PFSK-1 (cell line): ENCODE results near the gene VAMP4.
A peak's percentile ranks its signal among the peaks of the same experiment; 100 is the strongest.

Source experiments
- FOXP2 ChIP-seq: optimal IDR thresholded peaks from 2 replicates; pipeline ENCODE3; 2011; ENCODE audit warnings: borderline replicate concordance, control low read depth, inconsistent platforms; ENCODE audit not compliant: insufficient read depth; ENCODE audit errors: extremely low read length, extremely low read depth
- POLR2AphosphoS5 ChIP-seq: IDR thresholded peaks from 2 replicates; pipeline ENCODE4 v1.6.1; 2012; ENCODE audit warnings: low read depth, mild to moderate bottlenecking, control low read depth, low read length, moderate library complexity
- SIN3A ChIP-seq: IDR thresholded peaks from 2 replicates; pipeline ENCODE4 v1.6.1; 2012; ENCODE audit warnings: mild to moderate bottlenecking, low read length, moderate library complexity, borderline replicate concordance; ENCODE audit not compliant: insufficient read depth
- TAF1 ChIP-seq: IDR thresholded peaks from 2 replicates; pipeline ENCODE4 v1.6.1; 2012; ENCODE audit warnings: low read length, control low read depth, borderline replicate concordance; ENCODE audit not compliant: insufficient read depth
- TF ChIP-seq, protein P1 (sequence below), 2 experiments: IDR thresholded peaks; 2 replicates each; pipeline versions ENCODE4 v1.6.1 to v1.8.0; 2011 to 2012; ENCODE audit warnings: low read depth in 2 of 2, low read length in 2 of 2, control low read depth in 1 of 2, inconsistent platforms in 1 of 2, mild to moderate bottlenecking in 1 of 2, moderate library complexity in 1 of 2; ENCODE audit not compliant: insufficient read depth in 1 of 2

VAMP4 gene

DNA sequence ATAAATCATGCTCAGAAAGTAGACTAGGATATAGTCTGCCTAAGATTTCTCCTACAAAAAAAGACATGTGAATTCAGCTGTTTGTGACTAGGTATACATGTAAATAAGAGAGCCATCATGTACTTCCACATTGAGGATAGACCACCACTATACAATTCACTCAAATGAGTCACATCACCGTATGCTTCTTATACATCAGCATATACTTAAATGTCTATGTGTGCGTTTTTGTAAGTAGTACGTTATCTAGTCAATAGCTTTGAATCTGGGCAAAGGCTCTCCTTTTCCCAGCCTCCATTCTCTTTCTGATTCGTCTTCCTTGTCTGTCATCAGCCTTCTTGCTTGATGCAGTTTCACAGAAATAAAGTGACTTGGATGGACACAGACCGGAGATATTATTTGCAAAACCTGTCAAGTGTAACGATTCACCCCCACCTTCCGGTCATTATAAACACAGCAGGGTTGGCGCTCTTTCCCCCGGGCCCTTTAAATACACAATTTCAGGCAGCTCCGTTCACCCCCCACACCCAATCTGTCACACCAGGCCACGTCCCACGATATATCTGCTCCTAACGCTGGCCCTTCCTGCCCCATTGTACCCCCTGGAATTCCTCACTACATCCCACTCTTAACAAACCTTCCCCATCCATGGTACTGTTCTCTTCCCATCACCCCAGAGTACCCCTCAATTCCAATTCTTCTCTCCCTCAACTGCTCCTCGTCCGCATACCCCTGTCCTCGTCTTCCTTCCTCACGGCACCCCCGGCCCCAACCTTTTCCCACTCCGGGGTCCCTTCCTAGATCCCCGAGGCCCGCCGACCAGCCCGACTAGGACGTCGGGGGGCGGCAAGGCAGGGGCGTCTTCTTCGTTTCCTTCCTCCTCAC, 636 bp downstream of the VAMP4 start:
- no peak; the same call in 1 of the 2 replicates for TF ChIP-seq TAF1
- TF ChIP-seq, protein P1, sequence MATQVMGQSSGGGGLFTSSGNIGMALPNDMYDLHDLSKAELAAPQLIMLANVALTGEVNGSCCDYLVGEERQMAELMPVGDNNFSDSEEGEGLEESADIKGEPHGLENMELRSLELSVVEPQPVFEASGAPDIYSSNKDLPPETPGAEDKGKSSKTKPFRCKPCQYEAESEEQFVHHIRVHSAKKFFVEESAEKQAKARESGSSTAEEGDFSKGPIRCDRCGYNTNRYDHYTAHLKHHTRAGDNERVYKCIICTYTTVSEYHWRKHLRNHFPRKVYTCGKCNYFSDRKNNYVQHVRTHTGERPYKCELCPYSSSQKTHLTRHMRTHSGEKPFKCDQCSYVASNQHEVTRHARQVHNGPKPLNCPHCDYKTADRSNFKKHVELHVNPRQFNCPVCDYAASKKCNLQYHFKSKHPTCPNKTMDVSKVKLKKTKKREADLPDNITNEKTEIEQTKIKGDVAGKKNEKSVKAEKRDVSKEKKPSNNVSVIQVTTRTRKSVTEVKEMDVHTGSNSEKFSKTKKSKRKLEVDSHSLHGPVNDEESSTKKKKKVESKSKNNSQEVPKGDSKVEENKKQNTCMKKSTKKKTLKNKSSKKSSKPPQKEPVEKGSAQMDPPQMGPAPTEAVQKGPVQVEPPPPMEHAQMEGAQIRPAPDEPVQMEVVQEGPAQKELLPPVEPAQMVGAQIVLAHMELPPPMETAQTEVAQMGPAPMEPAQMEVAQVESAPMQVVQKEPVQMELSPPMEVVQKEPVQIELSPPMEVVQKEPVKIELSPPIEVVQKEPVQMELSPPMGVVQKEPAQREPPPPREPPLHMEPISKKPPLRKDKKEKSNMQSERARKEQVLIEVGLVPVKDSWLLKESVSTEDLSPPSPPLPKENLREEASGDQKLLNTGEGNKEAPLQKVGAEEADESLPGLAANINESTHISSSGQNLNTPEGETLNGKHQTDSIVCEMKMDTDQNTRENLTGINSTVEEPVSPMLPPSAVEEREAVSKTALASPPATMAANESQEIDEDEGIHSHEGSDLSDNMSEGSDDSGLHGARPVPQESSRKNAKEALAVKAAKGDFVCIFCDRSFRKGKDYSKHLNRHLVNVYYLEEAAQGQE (IDR thresholded peaks at IDR 0.05; ENCODE audit: insufficient read depth in 1 of 2, low read depth in 2 of 2, low read length in 2 of 2), result no peak
- no peak for TF ChIP-seq POLR2AphosphoS5
- peak; percentile 83; the same call in 1 of the 2 replicates for TF ChIP-seq SIN3A

DNA sequence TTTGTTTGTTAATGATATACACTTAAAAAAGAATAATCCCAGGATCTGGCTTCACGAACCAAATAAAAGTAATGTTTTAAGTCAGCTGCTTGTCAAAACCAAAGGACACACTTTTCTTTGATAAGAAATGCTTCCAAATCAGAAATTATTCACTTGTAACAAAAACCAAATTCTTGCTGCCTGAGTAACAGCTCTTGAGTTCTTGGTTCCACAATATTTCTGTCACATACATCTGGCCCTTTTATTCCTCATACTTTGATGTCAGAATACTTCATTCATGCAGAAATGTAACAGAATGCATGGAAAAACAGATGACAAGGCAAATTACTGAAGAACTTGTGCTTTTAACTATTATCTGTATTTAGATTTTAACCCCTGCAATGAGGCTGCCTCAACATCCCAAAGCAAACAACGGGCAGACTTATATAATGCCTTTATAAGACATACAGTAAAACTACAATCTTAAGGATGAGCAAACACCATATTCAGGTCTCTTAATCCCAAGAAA, 1.5 kb downstream of the VAMP4 start:
- TF ChIP-seq TAF1 (no peak), SIN3A (no peak), FOXP2 (no peak), POLR2AphosphoS5 (no peak)
- TF ChIP-seq, protein P1 (IDR thresholded peaks at IDR 0.05; ENCODE audit: insufficient read depth in 1 of 2, low read depth in 2 of 2, low read length in 2 of 2), result no peak

DNA sequence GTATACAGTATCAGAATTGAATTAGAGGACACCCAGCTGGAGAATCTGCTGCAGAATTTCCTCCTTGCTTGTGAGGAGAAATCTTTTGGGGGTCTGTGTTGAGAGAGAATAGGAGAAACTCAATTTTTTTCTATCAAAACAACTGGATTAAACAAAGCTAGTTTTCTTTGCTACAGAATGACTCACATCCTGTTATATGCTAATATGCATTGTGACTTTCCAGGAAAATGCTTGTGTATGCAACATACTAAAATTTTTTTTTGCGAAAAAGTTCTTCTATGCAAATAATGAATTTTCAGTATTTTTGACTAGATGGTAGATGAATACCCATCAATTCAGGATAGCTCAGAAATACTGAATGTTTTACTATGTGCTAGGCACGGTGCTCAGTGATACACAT, 2.2 kb downstream of the VAMP4 start:
- no peak for TF ChIP-seq FOXP2
- TF ChIP-seq, protein P1 (IDR thresholded peaks at IDR 0.05; ENCODE audit: insufficient read depth in 1 of 2, low read depth in 2 of 2, low read length in 2 of 2), result no peak
- no peak for TF ChIP-seq POLR2AphosphoS5
- no peak for TF ChIP-seq SIN3A
- no peak for TF ChIP-seq TAF1

DNA sequence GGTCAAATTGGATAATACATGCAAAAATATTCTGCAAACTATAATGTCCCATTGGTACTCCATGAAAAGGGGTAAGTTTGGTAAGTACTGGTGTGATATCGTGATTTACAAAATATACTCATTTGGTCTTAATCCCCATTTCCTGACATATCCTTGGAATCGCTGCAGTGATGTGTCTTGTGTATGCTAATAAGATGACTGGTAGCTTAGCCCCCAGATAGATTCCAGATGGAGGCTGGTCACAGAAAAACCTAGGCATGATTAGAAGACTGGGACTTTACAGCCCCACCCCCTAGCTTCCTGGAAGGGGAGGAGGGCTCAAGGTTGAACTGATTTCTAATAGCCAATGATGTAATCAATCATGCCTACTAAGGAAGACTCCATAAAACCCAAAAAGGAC, 3.0 kb downstream of the VAMP4 start:
- TF ChIP-seq POLR2AphosphoS5, result no peak
- no peak for TF ChIP-seq TAF1
- no peak for TF ChIP-seq FOXP2
- no peak for TF ChIP-seq SIN3A
- TF ChIP-seq, protein P1 (IDR thresholded peaks at IDR 0.05; ENCODE audit: insufficient read depth in 1 of 2, low read depth in 2 of 2, low read length in 2 of 2), result no peak

DNA sequence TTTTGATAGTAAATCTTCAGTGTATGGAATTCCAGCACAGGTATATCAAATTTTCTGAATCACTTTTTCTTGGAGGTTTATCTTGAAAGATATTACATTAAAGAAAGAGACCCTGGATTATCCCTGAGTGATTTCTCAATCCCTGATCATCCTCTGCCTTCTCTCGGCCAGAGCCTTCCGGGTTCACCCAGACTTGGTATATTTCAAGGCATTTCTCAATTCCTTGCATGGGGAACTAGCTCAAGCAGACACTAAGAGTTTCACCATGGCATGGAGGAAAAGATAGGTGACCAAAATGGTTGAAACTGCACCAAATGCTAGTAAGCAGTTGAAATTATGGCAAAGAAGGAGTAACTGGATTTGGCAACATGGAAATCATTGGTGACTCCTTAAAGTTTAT, 5.7 kb downstream of the VAMP4 start:
- TF ChIP-seq, protein P1 (IDR thresholded peaks at IDR 0.05; ENCODE audit: insufficient read depth in 1 of 2, low read depth in 2 of 2, low read length in 2 of 2), result no peak
- TF ChIP-seq SIN3A, result no peak
- TF ChIP-seq FOXP2, result no peak
- TF ChIP-seq POLR2AphosphoS5, result no peak
- TF ChIP-seq TAF1, result no peak
